HepG2 (cell line): ENCODE measurements around the gene PLIN1. TPM values are rescaled to one million over a fixed set of nuclear protein-coding genes. Genes with fewer than 3 reads are reported as not detected.

Experiments used
- ARID5B ChIP-seq: IDR thresholded peaks from 2 replicates; pipeline ENCODE4 v1.4.0; 2020; ENCODE audit warnings: mild to moderate bottlenecking, missing genetic modification reagents
- CENPT ChIP-seq: sonication (generic); formaldehyde crosslinking; IDR thresholded peaks from 2 replicates; pipeline ENCODE4 v1.8.0; 2022; ENCODE audit warnings: low read depth, mild to moderate bottlenecking, moderate library complexity, missing genetic modification reagents
- GATAD1 ChIP-seq: IDR thresholded peaks from 2 replicates; pipeline ENCODE4 v1.6.1; 2016; ENCODE audit warnings: missing genetic modification reagents, missing compliant biosample characterization
- KDM6A ChIP-seq: IDR thresholded peaks from 2 replicates; pipeline ENCODE4 v1.6.1; 2016; ENCODE audit warnings: low read depth
- PPARG ChIP-seq: conservative IDR thresholded peaks from 2 replicates; pipeline ENCODE4 v1.6.1; 2016; ENCODE audit warnings: missing biosample characterization, missing genetic modification reagents
- RFX5 ChIP-seq: IDR thresholded peaks from 2 replicates; pipeline ENCODE4 v1.6.1; 2011; ENCODE audit warnings: low read depth, low read length, improper control_type of control experiment
- ZBTB38 ChIP-seq: sonication (generic); formaldehyde crosslinking; IDR thresholded peaks from 2 replicates; pipeline ENCODE4 v1.5.1; 2020; ENCODE audit warnings: mild to moderate bottlenecking, missing genetic modification reagents
- ZFP82 ChIP-seq: sonication (generic); formaldehyde crosslinking; IDR thresholded peaks from 2 replicates; pipeline ENCODE4 v1.5.1; 2020; ENCODE audit warnings: mild to moderate bottlenecking, missing genetic modification reagents, borderline replicate concordance
- ZKSCAN1 ChIP-seq: fragments of 150-350 bp; IDR thresholded peaks from 2 replicates; pipeline ENCODE4 v1.6.1; 2014; ENCODE audit warnings: low read length
- ZKSCAN5 ChIP-seq: sonication (generic); formaldehyde crosslinking; IDR thresholded peaks from 2 replicates; pipeline ENCODE4 v1.5.1; 2020; ENCODE audit warnings: mild to moderate bottlenecking, missing genetic modification reagents
- ZNF34 ChIP-seq: sonication (generic); formaldehyde crosslinking; IDR thresholded peaks from 2 replicates; pipeline ENCODE4 v1.4.0; 2020; ENCODE audit warnings: mild to moderate bottlenecking, missing genetic modification reagents, borderline replicate concordance
- ZNF382 ChIP-seq: sonication (generic); formaldehyde crosslinking; IDR thresholded peaks from 2 replicates; pipeline ENCODE4 v1.5.0; 2020; ENCODE audit warnings: missing genetic modification reagents, mild to moderate bottlenecking, borderline replicate concordance
- ZNF441 ChIP-seq: sonication (generic); formaldehyde crosslinking; IDR thresholded peaks from 2 replicates; pipeline ENCODE4 v1.7.0; 2021; ENCODE audit warnings: missing genetic modification reagents, borderline replicate concordance
- ZNF530 ChIP-seq: sonication (generic); formaldehyde crosslinking; IDR thresholded peaks from 2 replicates; pipeline ENCODE4 v1.5.0; 2020; ENCODE audit warnings: low read depth, mild to moderate bottlenecking, missing genetic modification reagents
- ZNF570 ChIP-seq: sonication (generic); formaldehyde crosslinking; IDR thresholded peaks from 2 replicates; pipeline ENCODE4 v1.4.0; 2020; ENCODE audit warnings: mild to moderate bottlenecking, missing genetic modification reagents, borderline replicate concordance
- ZNF747 ChIP-seq: sonication (generic); formaldehyde crosslinking; IDR thresholded peaks from 2 replicates; pipeline ENCODE4 v1.8.1; 2023; ENCODE audit warnings: missing genetic modification reagents, mild to moderate bottlenecking, borderline replicate concordance
- ZNF761 ChIP-seq: sonication (generic); formaldehyde crosslinking; conservative IDR thresholded peaks from 2 replicates; pipeline ENCODE4 v1.4.0; 2020; ENCODE audit warnings: mild to moderate bottlenecking, missing genetic modification reagents
- ZNF772 ChIP-seq: sonication (generic); formaldehyde crosslinking; IDR thresholded peaks from 2 replicates; pipeline ENCODE4 v1.5.0; 2020; ENCODE audit warnings: mild to moderate bottlenecking, missing genetic modification reagents
- ZNF780A ChIP-seq: sonication (generic); formaldehyde crosslinking; IDR thresholded peaks from 2 replicates; pipeline ENCODE4 v1.8.0; 2022; ENCODE audit warnings: mild to moderate bottlenecking, missing genetic modification reagents, moderate library complexity
- polyA plus RNA-seq, 8 experiments: library from polyadenylated mRNA; depleted of rRNA in 3 of 8; stranded (reverse) in 7 of 8; unstranded in 1 of 8; fragments of >200 nt; fragmentation: Illumina TruSeq in 4 of 8; extraction: Trizol in 4 of 8; gene quantifications; 2 replicates each; pipeline versions ENCODE4 v1.2.1 to v1.2.3, GENCODE V29; 2011 to 2016; ENCODE audit warnings: low read depth in 4 of 8, missing spikeins in 1 of 8, mixed read lengths in 1 of 8; ENCODE audit not compliant: insufficient read depth in 1 of 8
- total RNA-seq, 5 experiments: library from RNA; depleted of rRNA; stranded (reverse); fragments of >200 nt; fragmentation: Illumina TruSeq; extraction: Trizol; gene quantifications; 2 replicates each; pipeline ENCODE4 v1.2.3, GENCODE V29; 2016; ENCODE audit warnings: low read depth in 1 of 5
- TF ChIP-seq, protein P1 (sequence below): sonication (generic); formaldehyde crosslinking; IDR thresholded peaks from 2 replicates; pipeline ENCODE4 v1.4.0; 2020; ENCODE audit warnings: mild to moderate bottlenecking, missing genetic modification reagents, borderline replicate concordance
- TF ChIP-seq, protein P2 (sequence below): fragments of 450-650 bp; IDR thresholded peaks from 2 replicates; pipeline ENCODE4 v1.6.1; 2017

Gene PLIN1
- total and polyA plus RNA-seq, 2 of the 13 experiments (the other 11 are each of a cell fraction or from before 2014, with no cell fraction given) = 0.74 to 1.2 TPM

GRCh38 chr15:89674526-89674925 is 4.6 kb downstream of the PLIN1 start (continued):
- TF ChIP-seq, protein P1, sequence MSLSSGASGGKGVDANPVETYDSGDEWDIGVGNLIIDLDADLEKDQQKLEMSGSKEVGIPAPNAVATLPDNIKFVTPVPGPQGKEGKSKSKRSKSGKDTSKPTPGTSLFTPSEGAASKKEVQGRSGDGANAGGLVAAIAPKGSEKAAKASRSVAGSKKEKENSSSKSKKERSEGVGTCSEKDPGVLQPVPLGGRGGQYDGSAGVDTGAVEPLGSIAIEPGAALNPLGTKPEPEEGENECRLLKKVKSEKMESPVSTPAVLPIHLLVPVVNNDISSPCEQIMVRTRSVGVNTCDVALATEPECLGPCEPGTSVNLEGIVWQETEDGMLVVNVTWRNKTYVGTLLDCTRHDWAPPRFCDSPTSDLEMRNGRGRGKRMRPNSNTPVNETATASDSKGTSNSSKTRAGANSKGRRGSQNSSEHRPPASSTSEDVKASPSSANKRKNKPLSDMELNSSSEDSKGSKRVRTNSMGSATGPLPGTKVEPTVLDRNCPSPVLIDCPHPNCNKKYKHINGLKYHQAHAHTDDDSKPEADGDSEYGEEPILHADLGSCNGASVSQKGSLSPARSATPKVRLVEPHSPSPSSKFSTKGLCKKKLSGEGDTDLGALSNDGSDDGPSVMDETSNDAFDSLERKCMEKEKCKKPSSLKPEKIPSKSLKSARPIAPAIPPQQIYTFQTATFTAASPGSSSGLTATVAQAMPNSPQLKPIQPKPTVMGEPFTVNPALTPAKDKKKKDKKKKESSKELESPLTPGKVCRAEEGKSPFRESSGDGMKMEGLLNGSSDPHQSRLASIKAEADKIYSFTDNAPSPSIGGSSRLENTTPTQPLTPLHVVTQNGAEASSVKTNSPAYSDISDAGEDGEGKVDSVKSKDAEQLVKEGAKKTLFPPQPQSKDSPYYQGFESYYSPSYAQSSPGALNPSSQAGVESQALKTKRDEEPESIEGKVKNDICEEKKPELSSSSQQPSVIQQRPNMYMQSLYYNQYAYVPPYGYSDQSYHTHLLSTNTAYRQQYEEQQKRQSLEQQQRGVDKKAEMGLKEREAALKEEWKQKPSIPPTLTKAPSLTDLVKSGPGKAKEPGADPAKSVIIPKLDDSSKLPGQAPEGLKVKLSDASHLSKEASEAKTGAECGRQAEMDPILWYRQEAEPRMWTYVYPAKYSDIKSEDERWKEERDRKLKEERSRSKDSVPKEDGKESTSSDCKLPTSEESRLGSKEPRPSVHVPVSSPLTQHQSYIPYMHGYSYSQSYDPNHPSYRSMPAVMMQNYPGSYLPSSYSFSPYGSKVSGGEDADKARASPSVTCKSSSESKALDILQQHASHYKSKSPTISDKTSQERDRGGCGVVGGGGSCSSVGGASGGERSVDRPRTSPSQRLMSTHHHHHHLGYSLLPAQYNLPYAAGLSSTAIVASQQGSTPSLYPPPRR = no peak
- TF ChIP-seq ZBTB38 (CRISPR knock-in tag) (no peak), ZNF441 (CRISPR knock-in tag) (no peak), RFX5 (no peak), ZKSCAN1 (no peak), CENPT (CRISPR knock-in tag) (no peak), ZFP82 (CRISPR knock-in tag) (no peak), ZNF382 (CRISPR knock-in tag) (no peak), ARID5B (CRISPR knock-in tag) (no peak), ZNF34 (no peak), ZNF780A (CRISPR knock-in tag) (no peak), KDM6A (CRISPR knock-in tag) (no peak), ZNF570 (no peak), ZKSCAN5 (CRISPR knock-in tag) (no peak), ZNF530 (no peak), ZNF761 (CRISPR knock-in tag) (no peak), PPARG (CRISPR knock-in tag) (0 out of 2 replicates have a peak, but pooled peaks have one; percentile 20), ZNF747 (CRISPR knock-in tag) (no peak), ZNF772 (CRISPR knock-in tag) (no peak), GATAD1 (CRISPR knock-in tag) (no peak)
- TF ChIP-seq, protein P2, sequence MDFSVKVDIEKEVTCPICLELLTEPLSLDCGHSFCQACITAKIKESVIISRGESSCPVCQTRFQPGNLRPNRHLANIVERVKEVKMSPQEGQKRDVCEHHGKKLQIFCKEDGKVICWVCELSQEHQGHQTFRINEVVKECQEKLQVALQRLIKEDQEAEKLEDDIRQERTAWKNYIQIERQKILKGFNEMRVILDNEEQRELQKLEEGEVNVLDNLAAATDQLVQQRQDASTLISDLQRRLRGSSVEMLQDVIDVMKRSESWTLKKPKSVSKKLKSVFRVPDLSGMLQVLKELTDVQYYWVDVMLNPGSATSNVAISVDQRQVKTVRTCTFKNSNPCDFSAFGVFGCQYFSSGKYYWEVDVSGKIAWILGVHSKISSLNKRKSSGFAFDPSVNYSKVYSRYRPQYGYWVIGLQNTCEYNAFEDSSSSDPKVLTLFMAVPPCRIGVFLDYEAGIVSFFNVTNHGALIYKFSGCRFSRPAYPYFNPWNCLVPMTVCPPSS = no peak
